Measurements from ENCODE around the gene LYST.

LYST gene

DNA sequence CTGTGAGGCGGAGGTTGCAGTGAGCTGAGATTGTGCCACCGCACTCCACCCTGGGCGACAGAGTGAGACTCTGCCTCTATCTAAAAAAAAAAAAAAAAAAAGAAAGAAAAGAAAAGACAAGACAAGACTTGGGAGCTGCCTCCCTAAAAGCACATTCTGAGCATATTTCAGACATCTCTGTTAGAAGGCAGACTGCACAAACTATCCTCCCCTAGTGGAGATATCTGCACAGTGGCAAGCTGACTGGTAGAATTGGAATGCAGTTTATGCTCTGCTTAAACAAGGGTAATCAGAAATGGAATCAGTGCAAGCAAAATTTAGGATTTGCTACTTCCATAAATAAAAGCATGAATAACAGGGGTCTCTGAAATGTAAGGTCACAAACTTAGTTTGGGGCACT is 248.9 kb downstream of the LYST start:
- no peaks in the 10 kb centered on the region for H3K27me3 ChIP-seq (replicated peaks; ENCODE audit: insufficient read depth, low read length)
- no peaks in the 10 kb centered on the region for H4K20me1 ChIP-seq (ENCODE audit: insufficient read depth, low read length)
- H3K4me1 ChIP-seq (ENCODE audit: low read length), result no peaks in the 10 kb centered on the region
- H3K9ac ChIP-seq (ENCODE audit: low read length), result no peak overlapping the region
- H3K4me3 ChIP-seq (ENCODE audit: low read length), result no peak overlapping the region
- H3K27ac ChIP-seq (ENCODE audit: low read length), result no peak overlapping the region
- no peak for DNase-seq
- H3K9me3 ChIP-seq (replicated peaks; ENCODE audit: insufficient read depth, low read length), result no peaks in the 10 kb centered on the region
- no peaks in the 10 kb centered on the region for H3F3A ChIP-seq (ENCODE audit: insufficient read depth, low read length)
- no peaks in the 10 kb centered on the region for H3K79me2 ChIP-seq (ENCODE audit: low read length)
- no peaks in the 10 kb centered on the region for H3K36me3 ChIP-seq (replicated peaks; ENCODE audit: insufficient read depth, low read length)
- H3K9me2 ChIP-seq (replicated peaks; ENCODE audit: insufficient read depth, low read length), result no peaks in the 10 kb centered on the region
- H2AFZ ChIP-seq (ENCODE audit: low read length), result no peak overlapping the region
- no peak for TF ChIP-seq EZH2phosphoT487 (IDR thresholded peaks at IDR 0.05; ENCODE audit: low read length)
- TF ChIP-seq EZH2 (optimal IDR thresholded peaks at IDR 0.05; ENCODE audit: low read depth, low read length), result no peak
- no peak for TF ChIP-seq CTCF (IDR thresholded peaks at IDR 0.05; ENCODE audit: low read length)
- H3K4me2 ChIP-seq (ENCODE audit: low read depth, low read length), result no peak overlapping the region

DNA sequence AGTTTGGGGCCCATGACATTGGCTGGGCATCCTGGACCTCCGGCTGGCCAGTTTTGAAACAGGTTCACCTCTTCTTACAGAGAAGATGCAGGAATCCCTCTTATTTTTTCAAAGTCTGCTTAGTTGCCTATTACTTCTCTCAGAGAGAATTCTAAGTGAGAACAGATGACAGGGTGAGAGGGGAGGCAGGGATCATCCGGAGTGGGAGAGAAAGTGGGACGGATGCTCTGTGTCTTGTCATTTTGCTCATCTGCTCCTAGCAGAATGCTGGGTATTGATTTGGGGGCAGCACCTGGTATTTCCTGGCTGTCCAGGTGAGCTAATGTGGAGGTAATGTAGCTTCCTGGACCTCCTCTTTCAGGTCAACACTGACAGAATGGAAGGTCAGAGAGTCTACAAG is 249.6 kb downstream of the LYST start:
- Histone ChIP-seq H3K9me2 (replicated peaks; ENCODE audit: insufficient read depth, low read length) (no peaks in the 10 kb centered on the region), H3K4me3 (ENCODE audit: low read length) (no peak overlapping the region), H4K20me1 (ENCODE audit: insufficient read depth, low read length) (no peaks in the 10 kb centered on the region), H3K9me3 (replicated peaks; ENCODE audit: insufficient read depth, low read length) (no peaks in the 10 kb centered on the region), H3K9ac (ENCODE audit: low read length) (no peak overlapping the region), H2AFZ (ENCODE audit: low read length) (no peak overlapping the region), H3K27me3 (replicated peaks; ENCODE audit: insufficient read depth, low read length) (no peaks in the 10 kb centered on the region), H3K36me3 (replicated peaks; ENCODE audit: insufficient read depth, low read length) (no peaks in the 10 kb centered on the region), H3F3A (ENCODE audit: insufficient read depth, low read length) (no peaks in the 10 kb centered on the region), H3K79me2 (ENCODE audit: low read length) (no peaks in the 10 kb centered on the region), H3K27ac (ENCODE audit: low read length) (no peak overlapping the region), H3K4me2 (ENCODE audit: low read depth, low read length) (no peak overlapping the region), H3K4me1 (ENCODE audit: low read length) (no peaks in the 10 kb centered on the region)
- DNase-seq, result no peak
- TF ChIP-seq EZH2 (optimal IDR thresholded peaks at IDR 0.05; ENCODE audit: low read depth, low read length) (no peak), EZH2phosphoT487 (IDR thresholded peaks at IDR 0.05; ENCODE audit: low read length) (no peak), CTCF (IDR thresholded peaks at IDR 0.05; ENCODE audit: low read length) (no peak)

GRCh38 chr1:235614442-235614954 is 252.2 kb downstream of the LYST start:
- H3K27me3 ChIP-seq (replicated peaks; ENCODE audit: insufficient read depth, low read length), result no peaks in the 10 kb centered on the region
- no peak overlapping the region for H3K4me3 ChIP-seq (ENCODE audit: low read length)
- no peaks in the 10 kb centered on the region for H3K9me3 ChIP-seq (replicated peaks; ENCODE audit: insufficient read depth, low read length)
- H4K20me1 ChIP-seq (ENCODE audit: insufficient read depth, low read length), result no peaks in the 10 kb centered on the region
- no peaks in the 10 kb centered on the region for H3K79me2 ChIP-seq (ENCODE audit: low read length)
- H2AFZ ChIP-seq (ENCODE audit: low read length), result no peak overlapping the region
- TF ChIP-seq EZH2 (optimal IDR thresholded peaks at IDR 0.05; ENCODE audit: low read depth, low read length), result no peak
- no peak for TF ChIP-seq CTCF (IDR thresholded peaks at IDR 0.05; ENCODE audit: low read length)
- no peak for TF ChIP-seq EZH2phosphoT487 (IDR thresholded peaks at IDR 0.05; ENCODE audit: low read length)
- H3K36me3 ChIP-seq (replicated peaks; ENCODE audit: insufficient read depth, low read length), result no peaks in the 10 kb centered on the region
- no peak overlapping the region for H3K4me2 ChIP-seq (ENCODE audit: low read depth, low read length)
- H3K4me1 ChIP-seq (ENCODE audit: low read length), result no peaks in the 10 kb centered on the region
- H3F3A ChIP-seq (ENCODE audit: insufficient read depth, low read length), result no peaks in the 10 kb centered on the region
- H3K9ac ChIP-seq (ENCODE audit: low read length), result no peak overlapping the region
- no peak overlapping the region for H3K27ac ChIP-seq (ENCODE audit: low read length)
- no peaks in the 10 kb centered on the region for H3K9me2 ChIP-seq (replicated peaks; ENCODE audit: insufficient read depth, low read length)
- no peak for DNase-seq

Data from MM.1S (cell line).